ENCODE data around the gene REXO1.

REXO1 gene

GRCh38 chr19:1813192-1814182 lies 34.8 kb downstream of the REXO1 start:
- H4K5ac ChIP-seq (ENCODE audit: low read length), result no peak overlapping the region
- H3K56ac ChIP-seq (ENCODE audit: low read length), result peak overlapping the region; percentile 77
- no peaks in the 10 kb centered on the region for H3K4me1 ChIP-seq (ENCODE audit: control insufficient read depth, low read depth, low read length)
- no peak overlapping the region for H2BK15ac ChIP-seq (replicated peaks; ENCODE audit: low read depth)
- no peak overlapping the region for H3K18ac ChIP-seq (ENCODE audit: low read length)
- no peak overlapping the region for H3K27ac ChIP-seq (ENCODE audit: low read depth, low read length)
- H2AK5ac ChIP-seq (ENCODE audit: low read length), result no peak overlapping the region
- no peaks in the 10 kb centered on the region for H3K27me3 ChIP-seq (ENCODE audit: insufficient read depth, low read length, poor library complexity)
- H3K79me2 ChIP-seq (ENCODE audit: control insufficient read depth, insufficient read depth, low read length), result no peaks in the 10 kb centered on the region
- no peak overlapping the region for H2BK120ac ChIP-seq (ENCODE audit: low read depth, low read length)
- H3K4ac ChIP-seq (ENCODE audit: low read depth, low read length), result no peak overlapping the region
- no peak for DNase-seq
- no peak overlapping the region for H2BK5ac ChIP-seq (ENCODE audit: low read length)
- H3K9ac ChIP-seq (ENCODE audit: low read length), result peak overlapping the region; percentile 48
- peaks cover 7% of the 10 kb centered on the region for H3K36me3 ChIP-seq (ENCODE audit: control insufficient read depth, insufficient read depth, low read length)
- H4K8ac ChIP-seq (ENCODE audit: low read depth, low read length), result no peak overlapping the region
- WGBS (ENCODE audit: extremely low coverage, insufficient coverage, low lambda C conversion rate), result no CpG with 5 or more reads among the region's 21 CpGs
- no peaks in the 10 kb centered on the region for H3K79me1 ChIP-seq (ENCODE audit: low read length)
- no peak overlapping the region for H3K4me3 ChIP-seq (ENCODE audit: low read length)
- peak overlapping the region; percentile 85 for H3K23ac ChIP-seq (ENCODE audit: low read length)
- H3K4me2 ChIP-seq (ENCODE audit: low read length), result peak overlapping the region; percentile 87

GRCh38 chr19:1812426-1813191 lies 35.7 kb downstream of the REXO1 start:
- no CpG with 5 or more reads among the region's 47 CpGs for WGBS (ENCODE audit: extremely low coverage, insufficient coverage, low lambda C conversion rate)
- H3K27ac ChIP-seq (ENCODE audit: low read depth, low read length), result no peak overlapping the region
- no peak overlapping the region for H3K4me3 ChIP-seq (ENCODE audit: low read length)
- no peak overlapping the region for H4K5ac ChIP-seq (ENCODE audit: low read length)
- H3K27me3 ChIP-seq (ENCODE audit: insufficient read depth, low read length, poor library complexity), result no peaks in the 10 kb centered on the region
- H2AK5ac ChIP-seq (ENCODE audit: low read length), result no peak overlapping the region
- no peaks in the 10 kb centered on the region for H3K79me1 ChIP-seq (ENCODE audit: low read length)
- H4K8ac ChIP-seq (ENCODE audit: low read depth, low read length), result no peak overlapping the region
- H3K9ac ChIP-seq (ENCODE audit: low read length), result peak overlapping the region; percentile 48
- peak overlapping the region; percentile 77 for H3K56ac ChIP-seq (ENCODE audit: low read length)
- no peak overlapping the region for H3K18ac ChIP-seq (ENCODE audit: low read length)
- no peaks in the 10 kb centered on the region for H3K4me1 ChIP-seq (ENCODE audit: control insufficient read depth, low read depth, low read length)
- no peak overlapping the region for H3K4ac ChIP-seq (ENCODE audit: low read depth, low read length)
- no peaks in the 10 kb centered on the region for H3K79me2 ChIP-seq (ENCODE audit: control insufficient read depth, insufficient read depth, low read length)
- H3K23ac ChIP-seq (ENCODE audit: low read length), result no peak overlapping the region
- DNase-seq, result peak; percentile 98
- peak overlapping the region; percentile 87 for H3K4me2 ChIP-seq (ENCODE audit: low read length)
- H2BK15ac ChIP-seq (replicated peaks; ENCODE audit: low read depth), result no peak overlapping the region
- no peak overlapping the region for H2BK5ac ChIP-seq (ENCODE audit: low read length)
- peaks cover 7% of the 10 kb centered on the region for H3K36me3 ChIP-seq (ENCODE audit: control insufficient read depth, insufficient read depth, low read length)
- H2BK120ac ChIP-seq (ENCODE audit: low read depth, low read length), result no peak overlapping the region

GRCh38 chr19:1811942-1812425 lies 36.3 kb downstream of the REXO1 start, which contains the start of gene ATP8B3:
TSS of gene ATP8B3 (minus strand) at chr19:1812276. CDS start at chr19:1811736, 540 bp downstream.
- Histone ChIP-seq H2BK120ac (ENCODE audit: low read depth, low read length) (no peak within 1 kb of the TSS), H2BK15ac (replicated peaks; ENCODE audit: low read depth) (no peak within 1 kb of the TSS), H3K4ac (ENCODE audit: low read depth, low read length) (no peak within 1 kb of the TSS), H2AK5ac (ENCODE audit: low read length) (no peak within 1 kb of the TSS), H3K79me2 (ENCODE audit: control insufficient read depth, insufficient read depth, low read length) (no peaks in the 10 kb centered on the region), H2BK5ac (ENCODE audit: low read length) (no peak within 1 kb of the TSS), H3K79me1 (ENCODE audit: low read length) (no peaks in the 10 kb centered on the region), H4K8ac (ENCODE audit: low read depth, low read length) (no peak within 1 kb of the TSS), H3K23ac (ENCODE audit: low read length) (no peak within 1 kb of the TSS), H3K4me1 (ENCODE audit: control insufficient read depth, low read depth, low read length) (no peaks in the 10 kb centered on the region), H3K56ac (ENCODE audit: low read length) (peak within 1 kb of the TSS; percentile 77), H4K5ac (ENCODE audit: low read length) (no peak within 1 kb of the TSS), H3K4me2 (ENCODE audit: low read length) (peak within 1 kb of the TSS; percentile 87), H3K27ac (ENCODE audit: low read depth, low read length) (no peak within 1 kb of the TSS), H3K36me3 (ENCODE audit: control insufficient read depth, insufficient read depth, low read length) (peaks cover 5% of the 10 kb centered on the region), H3K18ac (ENCODE audit: low read length) (no peak within 1 kb of the TSS), H3K27me3 (ENCODE audit: insufficient read depth, low read length, poor library complexity) (no peaks in the 10 kb centered on the region), H3K9ac (ENCODE audit: low read length) (peak within 1 kb of the TSS; percentile 48), H3K4me3 (ENCODE audit: low read length) (no peak within 1 kb of the TSS)
- no peak for DNase-seq
- WGBS (ENCODE audit: extremely low coverage, insufficient coverage, low lambda C conversion rate), result no CpG with 5 or more reads among the region's 48 CpGs

GRCh38 chr19:1811472-1811894 lies 36.8 kb downstream of the REXO1 start:
- H2BK5ac ChIP-seq (ENCODE audit: low read length), result no peak overlapping the region
- no peak overlapping the region for H3K23ac ChIP-seq (ENCODE audit: low read length)
- no peak overlapping the region for H3K4me2 ChIP-seq (ENCODE audit: low read length)
- no peak overlapping the region for H4K5ac ChIP-seq (ENCODE audit: low read length)
- no peak overlapping the region for H3K4ac ChIP-seq (ENCODE audit: low read depth, low read length)
- H3K9ac ChIP-seq (ENCODE audit: low read length), result no peak overlapping the region
- H3K4me3 ChIP-seq (ENCODE audit: low read length), result no peak overlapping the region
- H3K27me3 ChIP-seq (ENCODE audit: insufficient read depth, low read length, poor library complexity), result no peaks in the 10 kb centered on the region
- H2BK15ac ChIP-seq (replicated peaks; ENCODE audit: low read depth), result no peak overlapping the region
- peak; percentile 41 for DNase-seq
- H4K8ac ChIP-seq (ENCODE audit: low read depth, low read length), result no peak overlapping the region
- H2BK120ac ChIP-seq (ENCODE audit: low read depth, low read length), result no peak overlapping the region
- H3K79me2 ChIP-seq (ENCODE audit: control insufficient read depth, insufficient read depth, low read length), result no peaks in the 10 kb centered on the region
- H3K36me3 ChIP-seq (ENCODE audit: control insufficient read depth, insufficient read depth, low read length), result peaks cover 5% of the 10 kb centered on the region
- H3K4me1 ChIP-seq (ENCODE audit: control insufficient read depth, low read depth, low read length), result no peaks in the 10 kb centered on the region
- H3K27ac ChIP-seq (ENCODE audit: low read depth, low read length), result no peak overlapping the region
- no CpG with 5 or more reads among the region's 13 CpGs for WGBS (ENCODE audit: extremely low coverage, insufficient coverage, low lambda C conversion rate)
- peak overlapping the region; percentile 60 for H3K56ac ChIP-seq (ENCODE audit: low read length)
- no peak overlapping the region for H2AK5ac ChIP-seq (ENCODE audit: low read length)
- H3K79me1 ChIP-seq (ENCODE audit: low read length), result no peaks in the 10 kb centered on the region
- no peak overlapping the region for H3K18ac ChIP-seq (ENCODE audit: low read length)

- Histone ChIP-seq H2BK120ac (ENCODE audit: low read depth, low read length) (no peak overlapping the region), H2BK15ac (replicated peaks; ENCODE audit: low read depth) (no peak overlapping the region), H2AK5ac (ENCODE audit: low read length) (no peak overlapping the region), H3K4me1 (ENCODE audit: control insufficient read depth, low read depth, low read length) (no peaks in the 10 kb centered on the region), H3K4ac (ENCODE audit: low read depth, low read length) (no peak overlapping the region), H3K4me2 (ENCODE audit: low read length) (no peak overlapping the region), H3K18ac (ENCODE audit: low read length) (no peak overlapping the region), H3K23ac (ENCODE audit: low read length) (no peak overlapping the region), H3K36me3 (ENCODE audit: control insufficient read depth, insufficient read depth, low read length) (no peaks in the 10 kb centered on the region), H3K9ac (ENCODE audit: low read length) (no peak overlapping the region), H3K79me1 (ENCODE audit: low read length) (no peaks in the 10 kb centered on the region), H3K27me3 (ENCODE audit: insufficient read depth, low read length, poor library complexity) (no peaks in the 10 kb centered on the region), H3K56ac (ENCODE audit: low read length) (no peak overlapping the region), H3K27ac (ENCODE audit: low read depth, low read length) (no peak overlapping the region), H3K4me3 (ENCODE audit: low read length) (no peak overlapping the region), H4K8ac (ENCODE audit: low read depth, low read length) (no peak overlapping the region), H3K79me2 (ENCODE audit: control insufficient read depth, insufficient read depth, low read length) (no peaks in the 10 kb centered on the region), H4K5ac (ENCODE audit: low read length) (no peak overlapping the region), H2BK5ac (ENCODE audit: low read length) (no peak overlapping the region)
- no peak for DNase-seq
- WGBS (ENCODE audit: extremely low coverage, insufficient coverage, low lambda C conversion rate), result no CpG with 5 or more reads among the region's 19 CpGs
Observed at GRCh38 chr19:1810439-1811160, 37.7 kb downstream of the REXO1 start.

Measured in mesendoderm (in vitro differentiated cells).